WI38 (cell line): ENCODE measurements around the gene TMEM161B.

Experiments
- H3K4me3 ChIP-seq: 2 replicates; pipeline ENCODE4 v1.5.1; 2011; ENCODE audit warnings: low read depth, mild to moderate bottlenecking, control low read depth, low read length
- CTCF ChIP-seq: IDR thresholded peaks from 2 replicates; pipeline ENCODE4 v1.5.1; 2012; ENCODE audit warnings: low read depth, mild to moderate bottlenecking, control low read depth, low read length

The TMEM161B gene

DNA sequence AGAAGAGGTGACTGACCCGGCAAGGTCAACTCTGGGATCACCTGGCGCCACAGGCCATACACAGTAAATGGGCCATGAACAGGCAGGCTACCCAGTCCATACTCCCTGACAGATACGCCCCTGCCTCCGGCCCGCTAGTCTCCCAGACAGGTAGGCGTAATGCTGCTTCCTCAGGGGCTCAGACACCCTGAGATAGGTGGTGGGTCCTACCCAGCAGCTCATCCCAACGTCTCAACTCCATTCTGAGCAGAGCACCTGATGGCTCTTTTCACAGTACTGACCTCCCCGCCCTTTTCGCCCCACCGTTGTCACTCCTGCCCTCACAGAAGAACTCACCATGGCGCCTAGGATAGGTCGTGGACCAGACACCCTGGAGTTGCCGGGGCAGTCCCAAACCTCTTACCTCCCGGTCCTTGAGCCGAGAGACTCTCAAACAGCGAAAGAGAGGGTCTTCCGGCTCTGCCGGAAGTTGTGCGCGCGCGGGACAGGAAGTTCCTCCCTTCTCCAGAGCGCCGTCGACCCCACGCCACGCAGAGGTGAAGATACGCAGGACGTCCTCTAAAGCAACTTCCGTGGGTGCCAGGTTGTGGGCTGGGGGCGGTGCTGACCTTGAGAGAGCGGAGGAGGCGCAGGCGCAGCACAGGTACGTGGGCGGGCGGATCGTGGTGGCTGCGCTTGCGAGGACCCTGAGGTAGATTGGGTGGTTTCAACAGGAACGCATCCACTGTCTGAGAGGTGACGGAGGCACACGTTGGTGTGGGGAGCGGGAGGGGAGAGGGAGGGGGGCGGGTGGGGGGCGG lies at the start of gene TMEM161B:
TMEM161B (minus strand) TSS at position 461 of the 800 bp plus-strand sequence; CDS start at position 339, 122 bp downstream.
- TF ChIP-seq CTCF: no peak
- H3K4me3 ChIP-seq: peak within 1 kb of the TSS; percentile 87

- no peak overlapping the region for H3K4me3 ChIP-seq
- TF ChIP-seq CTCF: no peak
Measured at GRCh38 chr5:88304356-88304755, 35.7 kb upstream of the TMEM161B start.

GRCh38 chr5:88298425-88298824 lies 29.8 kb upstream of the TMEM161B start:
- no peak for TF ChIP-seq CTCF

DNA sequence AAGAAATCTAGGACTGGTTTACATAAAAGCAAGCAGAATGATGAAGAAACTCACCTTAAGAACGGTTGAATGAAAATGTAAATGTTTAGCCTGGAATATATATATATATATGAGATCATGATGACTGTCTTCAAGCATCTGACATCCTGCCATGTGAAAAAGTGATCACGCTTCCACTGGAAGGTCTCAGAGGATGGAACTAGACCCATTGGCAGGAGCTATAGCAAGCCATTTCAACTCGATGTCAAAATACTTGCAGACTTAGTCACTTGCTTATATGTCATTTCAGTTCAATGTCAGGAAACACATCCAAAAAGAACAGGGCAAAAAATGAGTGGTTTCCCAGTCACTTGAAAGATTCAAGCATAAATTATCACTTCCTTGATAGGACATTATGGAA lies 22.2 kb upstream of the TMEM161B start:
- H3K4me3 ChIP-seq: no peak overlapping the region
- no peak for TF ChIP-seq CTCF

More at GRCh38 chr5:88298425-88298824, 29.8 kb upstream of the TMEM161B start:
- H3K4me3 ChIP-seq: no peak overlapping the region

- no peak overlapping the region for H3K4me3 ChIP-seq
- TF ChIP-seq CTCF: no peak
Measured at GRCh38 chr5:88288528-88289197, 20.0 kb upstream of the TMEM161B start.

DNA sequence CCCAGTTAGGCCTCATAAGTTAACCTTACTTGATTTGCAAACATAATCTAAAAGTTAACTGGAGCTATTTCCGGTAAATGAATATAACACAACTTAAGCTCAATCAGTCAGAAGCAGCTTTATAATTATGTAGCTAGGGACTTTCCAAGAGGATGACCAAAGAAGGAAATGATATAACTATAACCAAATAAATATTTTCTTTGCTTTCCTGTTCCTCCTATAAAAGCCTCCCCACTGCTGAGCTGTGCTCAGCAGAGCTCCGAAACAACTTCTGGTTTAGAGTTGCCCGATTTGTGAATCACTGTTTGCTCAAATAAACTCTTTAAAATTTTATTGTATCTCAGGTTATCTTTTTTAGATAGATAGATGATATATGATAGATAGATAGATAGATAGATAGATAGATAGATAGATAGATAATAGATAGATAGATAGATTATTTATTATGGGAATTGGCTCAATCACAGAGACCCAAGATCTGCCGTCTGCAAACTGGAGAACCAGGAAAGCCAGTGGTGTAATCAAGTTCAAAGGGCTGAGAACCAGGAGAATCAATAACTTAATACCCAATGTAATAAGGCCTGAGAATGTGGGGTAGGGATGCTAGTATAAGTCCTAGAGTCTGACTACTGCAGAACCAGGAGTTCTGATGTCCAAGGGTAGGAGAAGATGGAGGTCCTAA lies 19.3 kb upstream of the TMEM161B start:
- no peak overlapping the region for H3K4me3 ChIP-seq
- TF ChIP-seq CTCF: no peak

DNA sequence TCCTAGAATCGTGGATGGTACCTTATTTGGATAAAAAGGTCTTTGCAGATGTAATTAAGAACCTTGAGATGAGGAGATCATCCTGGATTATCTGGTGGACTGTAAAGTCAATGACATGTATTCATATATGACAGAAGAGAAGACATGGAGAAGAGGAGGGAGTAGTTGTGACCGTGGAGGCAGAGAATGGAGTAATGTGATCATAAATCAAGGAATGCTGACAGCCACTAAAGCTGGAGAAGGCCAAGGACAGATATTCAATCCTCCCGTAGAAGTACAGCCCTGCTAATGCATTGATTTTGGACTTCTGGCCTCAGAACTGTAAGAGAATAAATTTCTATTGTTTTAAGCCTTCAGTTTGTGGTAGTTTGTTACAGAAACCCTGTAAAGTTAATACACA lies 18.7 kb upstream of the TMEM161B start:
- TF ChIP-seq CTCF: no peak
- no peak overlapping the region for H3K4me3 ChIP-seq
